Panc1 (cell line): Measurements from ENCODE around the gene SMAD9. TPM values are rescaled to one million over a fixed set of nuclear protein-coding genes. Genes with fewer than 3 reads are reported as not detected.

ENCODE experiments used
- ATAC-seq: fragments of 200-7000 bp; cut with Tn5 transposase; 2 replicates; pipeline ENCODE4 v1.9.1; 2020; ENCODE audit warnings: mild to moderate bottlenecking, moderate library complexity
- BruUV-seq: library from RNA; stranded (reverse); fragments of 400-500 nt; replicated peaks from 2 replicates; lab custom pipeline; 2021; lab: Mats Ljungman, UMichigan
- CTCF ChIA-PET: fragments of 300-600 bp; sonication (Branson Sonifier 250); formaldehyde crosslinking; loops from one replicate; lab custom pipeline; 2022; ENCODE audit warnings: antibody characterized with exemption; lab: Charles Lee
- POLR2A ChIA-PET: fragments of 300-600 bp; sonication (Branson Sonifier 250); formaldehyde crosslinking; loops from one replicate; lab custom pipeline; 2022; ENCODE audit warnings: antibody characterized with exemption; lab: Charles Lee
- DNase-seq: peaks from one replicate; pipeline ENCODE4 v3.0.0-alpha.2; 2010; ENCODE audit warnings: low read depth, low spot score
- H3K27ac ChIP-seq: 2 replicates; pipeline ENCODE4 v1.5.1; 2011; ENCODE audit warnings: mild to moderate bottlenecking, low read length, inconsistent platforms
- H3K27me3 ChIP-seq: fragments of 200-500 bp; sonication (Bioruptor generic); 2 replicates; pipeline ENCODE4 v1.6.0; 2014; ENCODE audit warnings: low read length, inconsistent platforms; ENCODE audit not compliant: control insufficient read depth, insufficient read depth
- H3K36me3 ChIP-seq: fragments of 200-500 bp; sonication (Bioruptor generic); 2 replicates; pipeline ENCODE4 v1.5.1; 2014; ENCODE audit warnings: inconsistent platforms, mild to moderate bottlenecking, low read length, moderate library complexity; ENCODE audit not compliant: control insufficient read depth, insufficient read depth
- H3K4me1 ChIP-seq: 2 replicates; pipeline ENCODE4 v1.5.1; 2011; ENCODE audit warnings: inconsistent platforms, mild to moderate bottlenecking, low read length, moderate library complexity; ENCODE audit not compliant: control insufficient read depth, insufficient read depth
- H3K4me3 ChIP-seq, 2 experiments: 2 replicates each; pipeline ENCODE4 v1.5.1; 2011 to 2012; ENCODE audit warnings: low read depth in 2 of 2, low read length in 2 of 2, mild to moderate bottlenecking in 2 of 2, inconsistent platforms in 1 of 2, moderate library complexity in 1 of 2
- H3K9me3 ChIP-seq: fragments of 200-500 bp; sonication (Bioruptor generic); 2 replicates; pipeline ENCODE4 v1.5.1; 2014; ENCODE audit warnings: low read depth, mild to moderate bottlenecking, inconsistent platforms, low read length, moderate library complexity; ENCODE audit not compliant: control insufficient read depth, insufficient read depth
- CTCF ChIP-seq: fragments of 450-650 bp; IDR thresholded peaks from 2 replicates; pipeline ENCODE4 v1.5.1; 2017; ENCODE audit warnings: mild to moderate bottlenecking
- POLR2AphosphoS5 ChIP-seq: IDR thresholded peaks from 2 replicates; pipeline ENCODE4 v1.6.1; 2012; ENCODE audit warnings: mild to moderate bottlenecking, low read depth, low read length, moderate library complexity
- REST ChIP-seq, 2 experiments: IDR thresholded peaks; 2 replicates each; pipeline ENCODE4 v1.6.1; 2011 to 2012; ENCODE audit warnings: low read depth in 2 of 2, control low read depth in 1 of 2, low read length in 1 of 2, mild to moderate bottlenecking in 1 of 2, moderate library complexity in 1 of 2; ENCODE audit not compliant: insufficient read depth in 1 of 2
- SIN3A ChIP-seq: IDR thresholded peaks from 2 replicates; pipeline ENCODE4 v1.6.1; 2012; ENCODE audit warnings: low read depth, mild to moderate bottlenecking, low read length, moderate library complexity, borderline replicate concordance; ENCODE audit not compliant: insufficient read depth
- TCF7L2 ChIP-seq: IDR thresholded peaks from 2 replicates; pipeline ENCODE4 v1.6.1; 2011; ENCODE audit warnings: mild to moderate bottlenecking, low read depth, low read length, inconsistent platforms
- in situ Hi-C: cut with HindIII; loops from 2 replicates; pipeline ENCODE4 v1.10.0; 2016; ENCODE audit warnings: low sequenced_read_pairs, low pct_unique_long_range_greater_than_20kb
- intact Hi-C: fragments of 100-400 bp; cut with micrococcal nuclease; formaldehyde crosslinking; loops from one replicate; pipeline ENCODE4 v1.10.0; 2022; ENCODE audit not compliant: unreplicated experiment
- total RNA-seq: library from RNA; stranded (reverse); gene quantifications from one replicate; pipeline ENCODE4 v1.2.1, GENCODE V29; 2021; ENCODE audit not compliant: unreplicated experiment

The SMAD9 gene
- total RNA-seq, 1 experiment from 2014 or later: 2.4 TPM

DNA sequence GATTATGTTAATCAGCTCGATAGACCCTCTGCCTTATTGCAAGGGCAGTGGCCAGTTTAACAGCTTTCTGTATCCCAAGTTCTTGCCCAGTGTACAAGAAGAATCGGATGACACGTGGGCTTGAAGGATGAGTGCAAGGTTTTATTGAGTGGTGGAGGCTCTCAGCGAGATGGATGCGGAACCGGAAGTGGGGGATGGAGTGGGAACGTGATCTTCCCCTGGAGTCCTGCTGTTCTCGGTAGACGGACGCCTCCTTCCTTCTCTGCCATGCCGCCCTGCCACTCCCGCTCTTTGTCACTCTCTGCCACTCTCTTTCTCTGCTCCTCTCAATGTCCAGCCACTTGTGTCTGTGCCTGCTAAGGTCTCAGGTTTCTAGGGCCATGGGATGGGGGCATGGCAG, 80.1 kb downstream of the SMAD9 start:
- intact Hi-C loops: no loop called here

GRCh38 chr13:36839281-36839680, 80.8 kb downstream of the SMAD9 start:
- DNase-seq (no peak), ATAC-seq (no peak)
- no peaks in the 10 kb centered on the region for H3K36me3 ChIP-seq
- in situ Hi-C loops (no loop called here), intact Hi-C loops (no loop called here)
- no peaks in the 10 kb centered on the region for H3K27me3 ChIP-seq
- ChIA-PET CTCF (no interaction called here), POLR2A (no interaction called here)
- TF ChIP-seq CTCF (no peak), POLR2AphosphoS5 (no peak), SIN3A (no peak), REST (IDR thresholded peaks at IDR 0.05; ENCODE audit: insufficient read depth in 1 of 2, low read depth in 2 of 2, low read length in 1 of 2) (no peak), TCF7L2 (no peak)
- BruUV-seq: no TSS peak
- no peak overlapping the region for H3K4me3 ChIP-seq
- no peak overlapping the region for H3K27ac ChIP-seq
- no peaks in the 10 kb centered on the region for H3K9me3 ChIP-seq
- H3K4me1 ChIP-seq: no peaks in the 10 kb centered on the region

More for the DNA sequence above, 80.1 kb downstream of the SMAD9 start:
- Histone ChIP-seq H3K9me3 (no peaks in the 10 kb centered on the region), H3K27me3 (no peaks in the 10 kb centered on the region), H3K4me3 (no peak overlapping the region), H3K27ac (no peak overlapping the region), H3K36me3 (no peaks in the 10 kb centered on the region), H3K4me1 (no peaks in the 10 kb centered on the region)
- ATAC-seq: no peak
- in situ Hi-C loops: no loop called here
- no peak for DNase-seq
- TF ChIP-seq REST (IDR thresholded peaks at IDR 0.05; ENCODE audit: insufficient read depth in 1 of 2, low read depth in 2 of 2, low read length in 1 of 2): no peak
- TF ChIP-seq SIN3A: no peak
- TF ChIP-seq TCF7L2: no peak
- TF ChIP-seq POLR2AphosphoS5: no peak
- no peak for TF ChIP-seq CTCF
- no TSS peak for BruUV-seq
- ChIA-PET POLR2A (no interaction called here), CTCF (interaction anchor here (0.6 kb wide), 1 partner anchor 122 kb away, joined by 5 read pairs; no protein-coding TSS in a partner anchor)
